GM12892 (cell line): Measurements from ENCODE around the gene MMUT.

Experiments used
- POLR2A ChIP-seq: IDR thresholded peaks from 2 replicates; pipeline ENCODE4 v1.6.1; 2011; ENCODE audit warnings: low read depth, low read length, control low read depth
- TAF1 ChIP-seq: IDR thresholded peaks from 2 replicates; pipeline ENCODE4 v1.6.1; 2011; ENCODE audit warnings: low read depth, mild to moderate bottlenecking, control low read depth, low read length, borderline replicate concordance

GRCh38 chr6:49410564-49410963 is 52.5 kb downstream of the MMUT start:
- TF ChIP-seq POLR2A (no peak), TAF1 (no peak)
